ENCODE data around the gene ARPC1B. TPM values are rescaled to one million over a fixed set of nuclear protein-coding genes. Genes with fewer than 3 reads are reported as not detected.

Gene ARPC1B
- total and polyA plus RNA-seq, 2 of the 8 experiments (the other 6 are each of a cell fraction or from before 2014, with no cell fraction given): 64.5 to 115 TPM

DNA sequence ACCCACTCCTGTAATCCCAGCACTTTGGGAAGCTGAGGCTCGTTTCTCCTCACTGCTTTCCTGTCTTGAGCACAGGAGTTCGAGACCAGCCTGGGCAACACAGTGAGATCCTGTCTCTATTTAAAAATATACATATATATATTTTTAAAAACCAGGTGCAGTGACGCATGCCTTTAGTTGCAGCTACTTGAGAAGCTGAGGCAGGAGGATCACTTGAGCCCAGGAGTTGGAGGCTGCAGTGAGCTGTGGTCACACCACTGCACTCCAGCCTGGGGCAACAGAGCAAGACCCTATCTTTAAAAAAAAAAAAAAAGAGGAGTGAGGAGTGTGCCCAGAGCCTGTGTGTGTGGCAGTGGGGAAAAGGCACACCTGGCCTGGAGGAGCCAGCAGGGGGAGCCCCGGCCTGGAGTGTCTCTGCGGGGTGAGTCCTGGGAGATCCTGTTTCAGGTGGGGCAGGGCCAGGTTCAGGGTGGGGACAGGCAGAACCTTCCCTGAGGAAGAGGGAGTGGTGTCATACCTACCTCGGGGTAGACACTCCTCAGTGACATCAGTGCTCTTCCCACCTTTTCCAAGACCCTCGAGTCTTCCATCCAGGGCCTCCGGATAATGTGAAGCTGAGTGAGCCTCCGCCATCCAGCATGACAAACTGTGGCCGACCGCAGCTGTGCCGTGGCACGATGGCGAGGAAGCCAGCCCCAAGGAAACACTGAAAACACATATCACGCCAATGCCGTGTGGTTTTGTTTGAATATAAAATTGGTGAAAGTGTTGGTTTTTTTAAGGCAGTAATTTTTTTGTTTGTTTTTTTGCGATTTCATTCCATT lies 9.0 kb upstream of the ARPC1B start:
- H3K36me3 ChIP-seq (ENCODE audit: control insufficient read depth in 2 of 4, insufficient read depth in 4 of 4, low read length in 3 of 4): peaks cover 2 to 23% (median 9%) of the 10 kb centered on the region in 4 experiments; a peak in 6 of 8 replicates
- FAIRE-seq: no peak
- no peak overlapping the region for H2BK120ac ChIP-seq (replicated peaks; ENCODE audit: low read depth, low read length)
- no peak overlapping the region for H4K8ac ChIP-seq (ENCODE audit: extremely low read depth, insufficient read depth, low read length)
- WGBS, 2 experiments (ENCODE audit: extremely low coverage in 1 of 2, insufficient coverage in 1 of 2, insufficient read length in 1 of 2, insufficient replicate concordance in 2 of 2, low coverage in 1 of 2, low lambda C conversion rate in 2 of 2, missing lambda C conversion rate in 1 of 2): 89% methylated on average over 16 of the region's 17 CpGs; no CpG with 5 or more reads in 1 of the 2 experiments
- no peaks in the 10 kb centered on the region for H3K9me3 ChIP-seq (ENCODE audit: insufficient read depth in 2 of 2, low read depth in 1 of 2, low read length in 1 of 2)
- no peak overlapping the region for H2BK20ac ChIP-seq (ENCODE audit: low read length)
- no peak overlapping the region for H2AFZ ChIP-seq (ENCODE audit: low read length)
- H3K4ac ChIP-seq (replicated peaks; ENCODE audit: insufficient read length, low read depth, low read length): no peak overlapping the region
- no peak overlapping the region for H3K18ac ChIP-seq (ENCODE audit: extremely low read depth, low read length)
- H3K27ac ChIP-seq (ENCODE audit: low read depth, low read length): no peak overlapping the region
- no peak overlapping the region for H2BK5ac ChIP-seq (ENCODE audit: low read depth, low read length)
- H3K9ac ChIP-seq (replicated peaks in 1 of 4; ENCODE audit: extremely low read depth in 1 of 4, low read depth in 3 of 4, low read length in 3 of 4): no peak overlapping the region
- no peak overlapping the region for H4K5ac ChIP-seq (ENCODE audit: insufficient read length, low read depth, low read length)
- no peaks in the 10 kb centered on the region for H3K79me2 ChIP-seq (ENCODE audit: control insufficient read depth in 1 of 2, insufficient read depth in 2 of 2, low read length in 2 of 2)
- H3K27me3 ChIP-seq (replicated peaks in 1 of 4; ENCODE audit: control insufficient read depth in 3 of 4, extremely low read depth in 1 of 4, insufficient read depth in 3 of 4, low read length in 3 of 4): no peaks in the 10 kb centered on the region
- POLR2A ChIA-PET (ENCODE audit: partially characterized antibody): interaction anchor here (1.2 to 1.6 kb wide), 4 partner anchors 8 to 55 kb away, joined by 3 to 4 read pairs (median 3); partner anchors contain the start of gene ARPC1B
- H3K4me3 ChIP-seq (ENCODE audit: extremely low read depth in 1 of 4, insufficient read depth in 2 of 4, low read depth in 3 of 4, low read length in 4 of 4): no peak overlapping the region
- peak in 1 of 2 experiments; percentile 74 for DNase-seq (ENCODE audit: low read depth in 1 of 2, low spot score in 2 of 2)
- H3K4me1 ChIP-seq (replicated peaks in 1 of 4; ENCODE audit: control insufficient read depth in 3 of 4, insufficient read depth in 4 of 4, low read length in 3 of 4): peaks cover 0 to 9% (median 4%) of the 10 kb centered on the region in 4 experiments; a peak in 5 of 7 replicates
- H2AK5ac ChIP-seq (ENCODE audit: low read depth, low read length): no peak overlapping the region
- H3K23ac ChIP-seq (ENCODE audit: insufficient read length): no peak overlapping the region
- H2BK12ac ChIP-seq (ENCODE audit: low read depth, low read length): no peak overlapping the region
- no peak overlapping the region for H3K14ac ChIP-seq (ENCODE audit: insufficient read length)
- H3K79me1 ChIP-seq (ENCODE audit: low read depth, low read length): no peaks in the 10 kb centered on the region
- H4K20me1 ChIP-seq (replicated peaks in 1 of 2; ENCODE audit: control insufficient read depth in 1 of 2, insufficient read depth in 2 of 2, low read length in 2 of 2): peaks cover 0 to 2% of the 10 kb centered on the region in 2 experiments
- H3K56ac ChIP-seq (replicated peaks; ENCODE audit: insufficient read length, low read depth, low read length): no peak overlapping the region
- no peak overlapping the region for H4K91ac ChIP-seq (replicated peaks; ENCODE audit: insufficient read length, low read length)
- CTCF ChIA-PET (ENCODE audit: partially characterized antibody): interaction anchor here (0.6 to 5.7 kb wide), 18 partner anchors 8 to 372 kb away, joined by 3 to 40 read pairs (median 4); partner anchors contain the start of genes ARPC1B and BUD31
- H2BK15ac ChIP-seq (ENCODE audit: low read length): no peak overlapping the region
- no peak overlapping the region for H3K4me2 ChIP-seq (ENCODE audit: insufficient read depth in 1 of 2, low read depth in 2 of 2, low read length in 2 of 2)
- H3K23me2 ChIP-seq (ENCODE audit: low read depth, low read length): no peaks in the 10 kb centered on the region
- TF ChIP-seq RAD21 (IDR thresholded peaks at IDR 0.05 in 1 of 2, conservative IDR thresholded peaks at IDR 0.05 in 1 of 2; ENCODE audit: low read depth in 2 of 2, low read length in 2 of 2): peak; percentile 53 to 59
- TF ChIP-seq HDAC2 (IDR thresholded peaks at IDR 0.05; ENCODE audit: borderline replicate concordance in 1 of 2, low read depth in 2 of 2, low read length in 2 of 2): 0 out of 4 replicates have a peak, but pooled peaks have one; percentile 39 to 49
- TF ChIP-seq, protein P1, sequence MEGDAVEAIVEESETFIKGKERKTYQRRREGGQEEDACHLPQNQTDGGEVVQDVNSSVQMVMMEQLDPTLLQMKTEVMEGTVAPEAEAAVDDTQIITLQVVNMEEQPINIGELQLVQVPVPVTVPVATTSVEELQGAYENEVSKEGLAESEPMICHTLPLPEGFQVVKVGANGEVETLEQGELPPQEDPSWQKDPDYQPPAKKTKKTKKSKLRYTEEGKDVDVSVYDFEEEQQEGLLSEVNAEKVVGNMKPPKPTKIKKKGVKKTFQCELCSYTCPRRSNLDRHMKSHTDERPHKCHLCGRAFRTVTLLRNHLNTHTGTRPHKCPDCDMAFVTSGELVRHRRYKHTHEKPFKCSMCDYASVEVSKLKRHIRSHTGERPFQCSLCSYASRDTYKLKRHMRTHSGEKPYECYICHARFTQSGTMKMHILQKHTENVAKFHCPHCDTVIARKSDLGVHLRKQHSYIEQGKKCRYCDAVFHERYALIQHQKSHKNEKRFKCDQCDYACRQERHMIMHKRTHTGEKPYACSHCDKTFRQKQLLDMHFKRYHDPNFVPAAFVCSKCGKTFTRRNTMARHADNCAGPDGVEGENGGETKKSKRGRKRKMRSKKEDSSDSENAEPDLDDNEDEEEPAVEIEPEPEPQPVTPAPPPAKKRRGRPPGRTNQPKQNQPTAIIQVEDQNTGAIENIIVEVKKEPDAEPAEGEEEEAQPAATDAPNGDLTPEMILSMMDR (IDR thresholded peaks at IDR 0.05; ENCODE audit: control extremely low read depth in 1 of 3, insufficient read depth in 1 of 3, low read depth in 1 of 3, low read length in 3 of 3): peak; percentile 63 to 72 (median 71)
- TF ChIP-seq TCF12 (IDR thresholded peaks at IDR 0.05; ENCODE audit: low read depth, low read length): no peak
- 0 out of 4 replicates have a peak, but pooled peaks of 1 of the 2 experiments have one; percentile 26 for TF ChIP-seq SIN3A (conservative IDR thresholded peaks at IDR 0.05 in 1 of 2, IDR thresholded peaks at IDR 0.05 in 1 of 2; ENCODE audit: low read depth in 1 of 2, low read length in 2 of 2)
- 0 out of 2 replicates have a peak, but pooled peaks have one; percentile 28 for TF ChIP-seq KDM1A (IDR thresholded peaks at IDR 0.05; ENCODE audit: borderline replicate concordance, low read length)
- no peak for TF ChIP-seq HDAC6 (IDR thresholded peaks at IDR 0.05; ENCODE audit: low read depth, low read length)

Measured in H1 (cell line).